PFSK-1 (cell line): Measurements from ENCODE around the gene MIEF1.
A peak's percentile ranks its signal among the peaks of the same experiment; 100 is the strongest.

Experiments
- FOXP2 ChIP-seq: optimal IDR thresholded peaks from 2 replicates; pipeline ENCODE3; 2011; ENCODE audit warnings: borderline replicate concordance, control low read depth, inconsistent platforms; ENCODE audit not compliant: insufficient read depth; ENCODE audit errors: extremely low read length, extremely low read depth
- POLR2AphosphoS5 ChIP-seq: IDR thresholded peaks from 2 replicates; pipeline ENCODE4 v1.6.1; 2012; ENCODE audit warnings: low read depth, mild to moderate bottlenecking, control low read depth, low read length, moderate library complexity
- REST ChIP-seq, 2 experiments: IDR thresholded peaks; 2 replicates each; pipeline versions ENCODE4 v1.6.1 to v1.8.0; 2011 to 2012; ENCODE audit warnings: low read depth in 2 of 2, low read length in 2 of 2, control low read depth in 1 of 2, inconsistent platforms in 1 of 2, mild to moderate bottlenecking in 1 of 2, moderate library complexity in 1 of 2; ENCODE audit not compliant: insufficient read depth in 1 of 2
- SIN3A ChIP-seq: IDR thresholded peaks from 2 replicates; pipeline ENCODE4 v1.6.1; 2012; ENCODE audit warnings: mild to moderate bottlenecking, low read length, moderate library complexity, borderline replicate concordance; ENCODE audit not compliant: insufficient read depth
- TAF1 ChIP-seq: IDR thresholded peaks from 2 replicates; pipeline ENCODE4 v1.6.1; 2012; ENCODE audit warnings: low read length, control low read depth, borderline replicate concordance; ENCODE audit not compliant: insufficient read depth

- TF ChIP-seq TAF1 = no peak; the same call in 1 of the 2 replicates
- TF ChIP-seq POLR2AphosphoS5 = peak; percentile 40
- no peak for TF ChIP-seq REST (IDR thresholded peaks at IDR 0.05; ENCODE audit: insufficient read depth in 1 of 2, low read depth in 2 of 2, low read length in 2 of 2)
- no peak for TF ChIP-seq FOXP2
- TF ChIP-seq SIN3A = no peak
These were observed 22.1 kb downstream of the MIEF1 start for GRCh38 chr22:39524089-39524752.
